Activated CD8-positive, alpha-beta T cell treated with anti-CD3 and anti-CD28 coated beads, Interleukin-2, amount 10 ng/mL, durations not matched to agents 7 days and 5 days (primary cell): ENCODE measurements around the gene ANO2. TPM values are rescaled to one million over a fixed set of nuclear protein-coding genes. Genes with fewer than 3 reads are reported as not detected.

Experiments
- ATAC-seq: fragments of 150-1000 bp; cut with Tn5 transposase; one replicate; pipeline ENCODE4 v1.10.0; 2021; ENCODE audit warnings: moderate library complexity
- CTCF ChIA-PET: fragments of 350-600 bp; sonication (Branson Sonifier 250); formaldehyde crosslinking; loops from one replicate; lab custom pipeline; 2021; ENCODE audit warnings: antibody characterized with exemption; lab: Charles Lee
- POLR2A ChIA-PET: fragments of 350-600 bp; sonication (Branson Sonifier 250); formaldehyde crosslinking; loops from one replicate; lab custom pipeline; 2021; ENCODE audit warnings: antibody characterized with exemption; lab: Charles Lee
- DNase-seq: peaks from one replicate; pipeline ENCODE4 v3.0.0-alpha.2; 2020
- H3K27ac Mint-ChIP-seq: one replicate; pipeline ENCODE4 v1.8.0; 2021; ENCODE audit warnings: mild to moderate bottlenecking, mixed read lengths
- H3K27me3 Mint-ChIP-seq: one replicate; pipeline ENCODE4 v1.8.0; 2021; ENCODE audit warnings: low read depth, mixed read lengths
- H3K36me3 Mint-ChIP-seq: one replicate; pipeline ENCODE4 v1.8.0; 2021; ENCODE audit warnings: low read depth, mixed read lengths
- H3K4me1 Mint-ChIP-seq: one replicate; pipeline ENCODE4 v1.8.0; 2021; ENCODE audit warnings: low read depth, mixed read lengths
- H3K4me3 Mint-ChIP-seq: one replicate; pipeline ENCODE4 v1.8.0; 2021; ENCODE audit warnings: mild to moderate bottlenecking, mixed read lengths
- H3K9me3 Mint-ChIP-seq: one replicate; pipeline ENCODE4 v1.8.0; 2022; ENCODE audit warnings: mixed read lengths; ENCODE audit not compliant: insufficient read depth
- total RNA-seq, 2 experiments: library from RNA; stranded (reverse); gene quantifications; one replicate each; pipeline ENCODE4 v1.2.3, GENCODE V29; 2021

Gene ANO2
- total RNA-seq, 2 experiments from 2014 or later: not detected

DNA sequence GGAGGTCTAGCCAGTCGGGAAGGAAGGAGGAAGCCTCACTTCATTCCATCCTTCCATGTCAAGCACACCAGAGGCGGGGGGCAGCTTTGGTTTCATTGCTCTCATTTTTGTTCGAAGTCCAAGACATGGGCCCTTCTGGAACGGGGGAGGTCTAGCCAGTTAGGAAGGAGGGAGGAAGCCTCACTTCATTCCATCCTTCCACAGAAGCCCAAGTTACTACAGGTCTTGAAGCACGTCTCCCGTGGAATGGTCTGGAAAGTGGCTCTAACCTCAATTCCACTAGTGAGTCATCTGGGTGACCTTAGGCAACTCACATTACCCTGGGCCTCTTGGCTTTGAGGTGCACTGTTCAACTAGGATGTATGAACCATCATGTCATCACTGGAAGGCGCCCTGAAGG is 356.9 kb downstream of the ANO2 start:
- no peaks in the 10 kb centered on the region for H3K36me3 Mint-ChIP-seq
- H3K27ac Mint-ChIP-seq: no peak overlapping the region
- H3K9me3 Mint-ChIP-seq: no peaks in the 10 kb centered on the region
- CTCF ChIA-PET: no interaction called here
- no peaks in the 10 kb centered on the region for H3K4me1 Mint-ChIP-seq
- H3K27me3 Mint-ChIP-seq: no peaks in the 10 kb centered on the region
- ATAC-seq (no peak), DNase-seq (no peak)
- POLR2A ChIA-PET: no interaction called here
- no peak overlapping the region for H3K4me3 Mint-ChIP-seq

DNA sequence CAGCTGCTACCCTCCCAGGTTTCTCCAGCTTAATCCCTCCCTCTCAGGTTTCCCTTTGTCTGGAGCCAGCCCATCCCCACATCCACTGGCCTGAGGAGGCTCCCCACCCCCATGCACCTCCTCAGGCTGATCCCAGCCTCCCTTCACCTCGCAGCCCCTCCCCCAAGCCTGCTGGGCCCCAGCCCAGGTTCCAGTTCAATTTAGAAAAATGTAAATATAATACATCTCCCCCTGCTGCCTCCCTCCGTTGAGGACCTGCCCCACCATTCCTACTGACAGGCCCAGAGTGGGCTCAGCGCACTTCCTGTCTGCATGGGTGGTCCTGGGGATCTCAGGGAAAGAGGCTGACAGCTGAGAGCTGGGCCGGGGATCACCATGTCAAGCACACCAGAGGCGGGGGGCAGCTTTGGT is 357.3 kb downstream of the ANO2 start:
- ATAC-seq (no peak), DNase-seq (no peak)
- Mint-ChIP-seq H3K4me3 (no peak overlapping the region), H3K4me1 (no peaks in the 10 kb centered on the region), H3K36me3 (no peaks in the 10 kb centered on the region), H3K9me3 (no peaks in the 10 kb centered on the region), H3K27me3 (no peaks in the 10 kb centered on the region), H3K27ac (no peak overlapping the region)
- POLR2A ChIA-PET: no interaction called here
- CTCF ChIA-PET: no interaction called here

DNA sequence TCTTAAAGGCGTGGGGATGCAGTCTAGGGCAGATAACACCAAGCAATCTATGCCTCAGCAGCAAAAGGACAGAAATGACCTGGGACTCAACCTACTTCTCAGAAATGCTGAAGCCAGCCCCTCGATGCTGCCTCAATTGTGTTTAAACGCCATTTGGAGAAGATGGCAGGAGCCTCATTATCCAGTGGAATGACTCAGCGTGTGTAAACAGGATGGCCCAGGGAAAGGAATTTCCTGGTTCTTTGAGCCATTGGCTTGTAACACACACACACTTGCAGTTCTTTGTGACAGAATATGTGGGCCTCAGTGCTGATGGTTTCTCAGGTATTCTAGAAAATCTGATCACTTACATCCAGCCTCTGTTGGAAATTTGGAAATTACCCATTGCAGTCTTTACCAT is 358.9 kb downstream of the ANO2 start:
- ATAC-seq (no peak), DNase-seq (no peak)
- H3K4me1 Mint-ChIP-seq: no peaks in the 10 kb centered on the region
- H3K36me3 Mint-ChIP-seq: no peaks in the 10 kb centered on the region
- ChIA-PET CTCF (no interaction called here), POLR2A (no interaction called here)
- H3K9me3 Mint-ChIP-seq: no peaks in the 10 kb centered on the region
- H3K4me3 Mint-ChIP-seq: no peak overlapping the region
- H3K27me3 Mint-ChIP-seq: no peaks in the 10 kb centered on the region
- no peak overlapping the region for H3K27ac Mint-ChIP-seq

- H3K36me3 Mint-ChIP-seq: no peaks in the 10 kb centered on the region
- POLR2A ChIA-PET: no interaction called here
- H3K9me3 Mint-ChIP-seq: no peaks in the 10 kb centered on the region
- no peaks in the 10 kb centered on the region for H3K27me3 Mint-ChIP-seq
- CTCF ChIA-PET: no interaction called here
- H3K4me3 Mint-ChIP-seq: no peak overlapping the region
- H3K27ac Mint-ChIP-seq: no peak overlapping the region
- H3K4me1 Mint-ChIP-seq: no peaks in the 10 kb centered on the region
- ATAC-seq (no peak), DNase-seq (no peak)
These were observed 359.9 kb downstream of the ANO2 start for GRCh38 chr12:5585178-5585577.

DNA sequence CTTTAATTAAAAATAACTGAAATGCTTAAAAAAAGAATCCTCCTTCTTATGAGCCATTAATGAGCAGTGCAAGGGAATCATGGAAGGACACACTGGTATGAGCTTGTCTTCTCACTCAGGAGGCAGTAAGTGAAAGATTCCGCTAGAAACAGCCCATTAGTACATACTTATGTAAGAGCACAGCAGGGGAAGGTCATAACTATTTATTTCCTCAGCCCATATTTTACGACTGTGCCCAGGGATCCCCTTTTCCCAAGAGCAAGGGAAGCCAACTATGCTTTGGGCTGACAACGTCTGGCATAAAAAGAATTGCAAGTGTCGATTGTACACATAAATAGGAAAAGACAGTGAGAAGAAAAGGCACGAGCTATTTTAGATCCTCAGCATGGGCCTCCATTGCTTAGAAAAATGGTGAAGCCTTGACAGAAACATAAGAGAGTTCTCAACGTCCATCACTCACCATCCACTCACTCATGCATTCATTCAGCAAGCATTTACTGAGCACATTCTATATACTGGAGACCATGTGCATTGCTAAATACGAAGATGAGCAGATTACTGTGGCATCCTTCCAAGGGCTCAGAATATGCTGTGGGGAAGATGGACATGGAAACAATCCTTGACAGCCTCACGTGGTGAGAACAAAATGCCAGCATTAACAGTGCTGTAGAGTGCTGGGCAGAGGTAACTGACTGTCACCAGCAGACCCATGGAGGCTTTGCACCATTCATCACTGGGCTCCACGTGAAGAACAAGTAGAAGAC is 360.5 kb downstream of the ANO2 start:
- H3K4me1 Mint-ChIP-seq: no peaks in the 10 kb centered on the region

GRCh38 chr12:5582541-5582940 is 362.5 kb downstream of the ANO2 start:
- Mint-ChIP-seq H3K27ac (no peak overlapping the region), H3K9me3 (no peaks in the 10 kb centered on the region), H3K4me1 (no peaks in the 10 kb centered on the region), H3K4me3 (no peak overlapping the region), H3K36me3 (no peaks in the 10 kb centered on the region), H3K27me3 (no peaks in the 10 kb centered on the region)
- no peak for DNase-seq
- no peak for ATAC-seq
- CTCF ChIA-PET: no interaction called here
- POLR2A ChIA-PET: no interaction called here

More for the DNA sequence above, 360.5 kb downstream of the ANO2 start:
- Mint-ChIP-seq H3K36me3 (no peaks in the 10 kb centered on the region), H3K27ac (no peak overlapping the region), H3K27me3 (no peaks in the 10 kb centered on the region), H3K4me3 (no peak overlapping the region), H3K9me3 (no peaks in the 10 kb centered on the region)
- ChIA-PET POLR2A (no interaction called here), CTCF (no interaction called here)
- no peak for ATAC-seq
- no peak for DNase-seq

DNA sequence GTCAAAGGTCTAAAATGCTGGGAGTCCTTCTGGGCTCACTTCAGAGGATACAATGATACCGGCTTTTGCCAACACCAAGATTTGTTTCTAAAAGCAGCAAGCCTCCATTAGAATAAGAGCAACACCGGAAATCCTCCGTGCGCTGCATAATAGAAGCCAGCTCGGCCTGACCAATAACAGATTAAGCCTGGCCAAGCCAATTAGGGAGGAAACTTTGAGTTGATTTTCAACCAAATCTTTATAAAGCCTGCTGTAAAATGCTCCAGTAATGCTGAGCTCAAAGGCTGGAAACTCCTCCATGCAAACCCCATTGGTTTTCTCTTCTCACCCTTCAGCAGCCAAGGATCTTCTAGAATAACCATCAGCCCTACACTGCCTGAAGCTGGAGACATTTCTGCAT is 363.0 kb downstream of the ANO2 start:
- H3K9me3 Mint-ChIP-seq: no peaks in the 10 kb centered on the region
- POLR2A ChIA-PET: no interaction called here

DNA sequence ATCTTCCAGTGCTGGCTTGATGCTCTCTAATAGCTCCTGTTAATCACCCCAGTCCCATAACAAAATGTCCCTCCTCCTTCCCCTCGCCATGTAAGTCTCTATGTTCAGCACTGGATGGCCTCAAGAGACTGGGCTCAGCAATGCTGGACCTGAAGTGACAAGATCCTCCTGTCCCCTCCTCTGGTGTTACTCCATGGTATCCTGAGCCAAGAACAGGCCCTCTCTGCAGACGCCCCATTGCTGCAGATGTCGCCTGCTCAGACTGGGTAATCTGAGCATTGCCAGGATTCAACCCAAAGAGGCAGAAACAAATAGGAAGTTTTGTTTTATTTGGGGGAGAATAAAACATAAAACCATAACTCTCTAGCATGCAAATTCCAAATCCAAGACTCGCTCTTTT is 363.4 kb downstream of the ANO2 start:
- no peak overlapping the region for H3K27ac Mint-ChIP-seq
- no peaks in the 10 kb centered on the region for H3K27me3 Mint-ChIP-seq
- ChIA-PET CTCF (no interaction called here), POLR2A (no interaction called here)
- ATAC-seq (no peak), DNase-seq (no peak)
- H3K4me1 Mint-ChIP-seq: no peaks in the 10 kb centered on the region
- no peaks in the 10 kb centered on the region for H3K9me3 Mint-ChIP-seq
- no peak overlapping the region for H3K4me3 Mint-ChIP-seq
- no peaks in the 10 kb centered on the region for H3K36me3 Mint-ChIP-seq

More for the DNA sequence above, 363.0 kb downstream of the ANO2 start:
- Mint-ChIP-seq H3K4me3 (no peak overlapping the region), H3K4me1 (no peaks in the 10 kb centered on the region), H3K27me3 (no peaks in the 10 kb centered on the region), H3K36me3 (no peaks in the 10 kb centered on the region), H3K27ac (no peak overlapping the region)
- ATAC-seq (no peak), DNase-seq (no peak)
- CTCF ChIA-PET: no interaction called here

DNA sequence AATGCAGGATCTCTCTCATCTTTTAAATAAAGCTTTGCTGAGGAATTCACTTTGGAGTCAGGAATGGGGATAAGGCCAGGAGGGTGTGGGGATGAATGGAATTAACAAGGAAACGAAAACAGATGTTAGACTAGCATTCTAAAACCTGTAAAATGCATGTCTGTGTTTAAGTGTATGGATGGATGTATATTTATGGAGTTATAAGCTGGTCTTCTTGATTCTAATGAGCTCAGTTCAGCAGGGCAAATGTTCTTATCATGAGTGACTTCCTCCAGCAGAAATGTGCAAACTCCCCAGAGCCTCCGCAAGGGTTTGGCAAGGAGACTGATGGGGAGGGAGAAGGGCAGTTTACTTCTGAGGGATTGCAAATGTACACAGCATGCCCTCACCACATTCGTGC is 364.0 kb downstream of the ANO2 start:
- CTCF ChIA-PET: no interaction called here
- ATAC-seq (no peak), DNase-seq (no peak)
- H3K36me3 Mint-ChIP-seq: no peaks in the 10 kb centered on the region
- no peaks in the 10 kb centered on the region for H3K9me3 Mint-ChIP-seq
- POLR2A ChIA-PET: no interaction called here
- no peak overlapping the region for H3K4me3 Mint-ChIP-seq
- H3K4me1 Mint-ChIP-seq: no peaks in the 10 kb centered on the region
- no peaks in the 10 kb centered on the region for H3K27me3 Mint-ChIP-seq
- H3K27ac Mint-ChIP-seq: no peak overlapping the region

DNA sequence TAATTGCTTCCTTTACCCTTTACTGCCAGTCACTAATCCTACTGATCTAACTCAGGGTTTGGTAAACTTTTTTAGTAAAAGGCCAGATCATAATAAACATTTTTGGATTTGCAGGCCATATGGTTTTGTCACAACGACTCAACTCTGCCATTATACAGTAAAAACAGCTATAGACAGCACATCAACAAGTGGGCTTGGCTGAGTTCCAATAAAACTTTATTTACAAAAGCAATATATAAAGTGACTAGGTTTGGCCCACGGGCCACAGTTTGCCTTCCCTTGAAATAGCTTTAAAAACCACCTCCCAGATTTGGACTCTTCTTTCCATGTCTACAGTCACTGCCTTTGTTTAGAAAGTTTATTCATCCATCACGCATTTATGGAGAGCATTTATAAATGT is 366.3 kb downstream of the ANO2 start:
- ChIA-PET CTCF (no interaction called here), POLR2A (no interaction called here)
- H3K4me3 Mint-ChIP-seq: no peak overlapping the region
- H3K36me3 Mint-ChIP-seq: no peaks in the 10 kb centered on the region
- DNase-seq: no peak
- no peak overlapping the region for H3K27ac Mint-ChIP-seq
- H3K4me1 Mint-ChIP-seq: no peaks in the 10 kb centered on the region
- no peaks in the 10 kb centered on the region for H3K27me3 Mint-ChIP-seq
- H3K9me3 Mint-ChIP-seq: no peaks in the 10 kb centered on the region
- no peak for ATAC-seq

DNA sequence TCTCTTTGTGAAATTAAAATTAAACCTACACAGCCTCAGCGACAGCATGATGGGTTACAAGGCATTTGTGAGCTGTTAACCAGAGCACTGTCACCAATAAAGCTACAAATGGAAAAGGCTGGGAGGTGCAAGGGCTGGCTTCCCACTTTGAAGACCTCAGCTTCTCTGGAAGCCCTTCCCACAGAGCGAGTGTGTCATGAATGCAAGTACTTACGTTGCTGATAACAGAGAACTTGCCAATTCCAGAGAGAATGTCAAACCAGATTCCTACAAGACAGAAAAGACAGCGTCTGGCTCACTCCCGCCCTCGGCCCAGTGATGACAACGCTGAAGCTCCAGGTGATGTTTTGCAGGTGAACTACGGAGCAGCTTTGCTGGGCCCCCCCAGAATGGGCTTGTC is 367.3 kb downstream of the ANO2 start:
- ATAC-seq (no peak), DNase-seq (no peak)
- H3K36me3 Mint-ChIP-seq: no peaks in the 10 kb centered on the region
- H3K4me3 Mint-ChIP-seq: no peak overlapping the region
- H3K27ac Mint-ChIP-seq: no peak overlapping the region
- no peaks in the 10 kb centered on the region for H3K27me3 Mint-ChIP-seq
- no peaks in the 10 kb centered on the region for H3K4me1 Mint-ChIP-seq
- ChIA-PET CTCF (no interaction called here), POLR2A (no interaction called here)
- no peaks in the 10 kb centered on the region for H3K9me3 Mint-ChIP-seq

- no peaks in the 10 kb centered on the region for H3K4me1 Mint-ChIP-seq
- H3K36me3 Mint-ChIP-seq: no peaks in the 10 kb centered on the region
- no peak overlapping the region for H3K27ac Mint-ChIP-seq
- H3K27me3 Mint-ChIP-seq: no peaks in the 10 kb centered on the region
- H3K4me3 Mint-ChIP-seq: no peak overlapping the region
- DNase-seq: no peak
- CTCF ChIA-PET: no interaction called here
- no peak for ATAC-seq
- POLR2A ChIA-PET: no interaction called here
- H3K9me3 Mint-ChIP-seq: no peaks in the 10 kb centered on the region
These were observed 367.8 kb downstream of the ANO2 start for GRCh38 chr12:5577211-5577612.

DNA sequence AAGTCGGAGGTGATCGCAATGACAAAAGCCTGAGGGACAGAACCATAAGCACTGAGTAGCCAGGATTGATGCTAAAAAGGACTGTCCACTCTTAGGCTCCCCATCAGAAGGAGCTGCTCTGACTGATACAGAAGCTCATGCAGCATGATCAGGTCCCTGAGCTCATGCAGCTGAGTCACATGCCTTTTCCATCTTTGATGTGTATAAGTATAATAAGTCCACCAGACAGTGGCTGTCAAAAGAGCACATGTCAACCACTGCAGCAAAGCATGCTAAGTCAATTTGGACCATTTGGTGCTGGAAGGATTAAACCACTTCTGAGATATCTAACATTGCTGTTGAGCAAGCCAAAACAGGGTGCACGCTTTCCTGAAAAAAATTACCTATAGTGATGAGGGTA is 369.1 kb downstream of the ANO2 start:
- Mint-ChIP-seq H3K9me3 (no peaks in the 10 kb centered on the region), H3K4me1 (no peaks in the 10 kb centered on the region), H3K4me3 (no peak overlapping the region), H3K36me3 (no peaks in the 10 kb centered on the region), H3K27me3 (no peaks in the 10 kb centered on the region), H3K27ac (no peak overlapping the region)
- no peak for DNase-seq
- no peak for ATAC-seq
- CTCF ChIA-PET: no interaction called here
- POLR2A ChIA-PET: no interaction called here
